HG02981 (cell line): ENCODE data around the gene ABCB6.

Experiments
- ATAC-seq: cut with Tn5 transposase; IDR thresholded peaks from one replicate; pipeline ENCODE4 v1.9.1; 2021; ENCODE audit warnings: mild to moderate bottlenecking, moderate library complexity; ENCODE audit not compliant: unreplicated experiment

Gene ABCB6

GRCh38 chr2:219171231-219171651 lies 47.5 kb downstream of the ABCB6 start:
- no peak for ATAC-seq

GRCh38 chr2:219169930-219170654 lies 48.7 kb downstream of the ABCB6 start, which contains the start of gene SLC23A3:
Gene SLC23A3 (minus strand): TSS chr2:219170029. CDS start chr2:219169984, 45 bp downstream.
- no peak for ATAC-seq

GRCh38 chr2:219168932-219169331 lies 49.8 kb downstream of the ABCB6 start:
- no peak for ATAC-seq

GRCh38 chr2:219168526-219168925 lies 50.2 kb downstream of the ABCB6 start:
- ATAC-seq = no peak

- ATAC-seq = no peak
Measured at GRCh38 chr2:219167997-219168396, 50.8 kb downstream of the ABCB6 start.

GRCh38 chr2:219165058-219165911 lies 53.5 kb downstream of the ABCB6 start:
- ATAC-seq = no peak

- ATAC-seq = no peak
Measured at GRCh38 chr2:219163156-219163555, 55.6 kb downstream of the ABCB6 start.

- ATAC-seq = no peak
Measured at GRCh38 chr2:219161097-219161496, 57.7 kb downstream of the ABCB6 start.

GRCh38 chr2:219160186-219161017 lies 58.4 kb downstream of the ABCB6 start, which contains the start of gene NHEJ1:
Gene NHEJ1 (minus strand): TSS chr2:219160815. CDS start chr2:219158362, 2,453 bp downstream.
- ATAC-seq = peak; percentile 81
